Fibroblast of the aortic adventitia (primary cell): ENCODE data around the gene LAPTM5. TPM values are rescaled to one million over a fixed set of nuclear protein-coding genes. Genes with fewer than 3 reads are reported as not detected.

Experiments used
- DNase-seq: peaks from one replicate; pipeline ENCODE4 v3.0.0-alpha.2; 2010; ENCODE audit warnings: low read depth
- H3K4me3 ChIP-seq: 2 replicates; pipeline ENCODE4 v1.5.1; 2011; ENCODE audit warnings: low read depth, mild to moderate bottlenecking, control low read depth, low read length, moderate library complexity
- CTCF ChIP-seq: IDR thresholded peaks from 2 replicates; pipeline ENCODE4 v1.5.1; 2011; ENCODE audit warnings: mild to moderate bottlenecking, low read length, control low read depth, inconsistent platforms; ENCODE audit not compliant: insufficient read depth
- total RNA-seq: library from RNA; depleted of rRNA; stranded (reverse); fragments of >200 nt; gene quantifications from 2 replicates; pipeline ENCODE4 v1.2.3, GENCODE V29; 2012; ENCODE audit warnings: low replicate concordance

LAPTM5 gene
- total RNA-seq, result 0.16 and 0.18 TPM in 2 replicates

GRCh38 chr1:30757352-30758120 lies at the start of gene LAPTM5:
Gene LAPTM5, minus strand, starts transcription at chr1:30757774. Its CDS starts 29 bp downstream, at chr1:30757745.
- no peak for DNase-seq
- H3K4me3 ChIP-seq, result no peak within 1 kb of the TSS
- no peak for TF ChIP-seq CTCF

- H3K4me3 ChIP-seq, result no peak overlapping the region
- DNase-seq, result no peak
- no peak for TF ChIP-seq CTCF
Measured at GRCh38 chr1:30806381-30807317, 49.1 kb upstream of the LAPTM5 start.

GRCh38 chr1:30805304-30806003 lies 47.9 kb upstream of the LAPTM5 start:
- no peak for TF ChIP-seq CTCF
- DNase-seq, result no peak

GRCh38 chr1:30804822-30805221 lies 47.2 kb upstream of the LAPTM5 start:
- TF ChIP-seq CTCF, result no peak
- DNase-seq, result no peak
- no peak overlapping the region for H3K4me3 ChIP-seq

More at GRCh38 chr1:30805304-30806003, 47.9 kb upstream of the LAPTM5 start:
- H3K4me3 ChIP-seq, result no peak overlapping the region

- H3K4me3 ChIP-seq, result no peak overlapping the region
- no peak for DNase-seq
- TF ChIP-seq CTCF, result no peak
Measured at GRCh38 chr1:30804352-30804751, 46.8 kb upstream of the LAPTM5 start.

GRCh38 chr1:30803562-30803961 lies 46.0 kb upstream of the LAPTM5 start:
- no peak for DNase-seq
- no peak overlapping the region for H3K4me3 ChIP-seq
- TF ChIP-seq CTCF, result no peak
